Kidney (tissue), 14 donors: Measurements from ENCODE around the gene PYCR2. TPM values are rescaled to one million over a fixed set of nuclear protein-coding genes. Genes with fewer than 3 reads are reported as not detected.
"Not testable (repeated sequence)": the region's sequence is repeated elsewhere in the genome, so short reads cannot be mapped to it uniquely, and the experiment has no call there.

Experiments used
- DNase-seq, 5 donors: peaks; one replicate each; pipeline ENCODE4 v3.0.0-alpha.2; 2013 to 2020
- FAIRE-seq: peaks from 2 replicates; lab custom pipeline; 2012; peaks lifted over from hg19 to GRCh38; lab: Jason Lieb, UNC
- H3K27ac ChIP-seq, 2 donors: one replicate each; pipeline ENCODE4 v1.7.0; 2013; ENCODE audit warnings: low read depth in 2 of 2, low read length in 2 of 2, inconsistent platforms in 1 of 2
- H3K27me3 ChIP-seq: one replicate; pipeline ENCODE4 v1.7.1; 2013; ENCODE audit warnings: low read length, inconsistent platforms; ENCODE audit not compliant: control insufficient read depth, insufficient read depth
- H3K36me3 ChIP-seq, 3 donors: one replicate each; pipeline versions ENCODE4 v1.7.0 to v1.7.1; 2013; ENCODE audit warnings: low read length in 3 of 3, control low read depth in 1 of 3, inconsistent platforms in 1 of 3; ENCODE audit not compliant: insufficient read depth in 3 of 3, control insufficient read depth in 2 of 3
- H3K4me1 ChIP-seq, 3 donors: one replicate each; pipeline versions ENCODE4 v1.7.0 to v1.7.1; 2013; ENCODE audit warnings: low read length in 3 of 3, inconsistent platforms in 1 of 3, low read depth in 1 of 3; ENCODE audit not compliant: control insufficient read depth in 2 of 3, insufficient read depth in 2 of 3
- H3K4me3 ChIP-seq, 3 donors: one replicate each; pipeline versions ENCODE4 v1.7.0 to v1.8.1; 2013; ENCODE audit warnings: low read length in 3 of 3, control low read depth in 1 of 3, inconsistent platforms in 1 of 3
- H3K9ac ChIP-seq, 3 donors: one replicate each; pipeline versions ENCODE4 v1.7.0 to v1.7.1; 2013; ENCODE audit warnings: low read length in 3 of 3, control low read depth in 1 of 3, inconsistent platforms in 1 of 3
- H3K9me3 ChIP-seq, 3 donors: one replicate each; pipeline versions ENCODE4 v1.7.0 to v1.7.1; 2013; ENCODE audit warnings: low read length in 3 of 3, control low read depth in 1 of 3, inconsistent platforms in 1 of 3; ENCODE audit not compliant: control insufficient read depth in 2 of 3, insufficient read depth in 1 of 3
- CTCF ChIP-seq: IDR thresholded peaks from 3 replicates; pipeline ENCODE4 v1.5.1; 2012; ENCODE audit warnings: mild to moderate bottlenecking, moderate library complexity, borderline replicate concordance; ENCODE audit not compliant: insufficient read depth; ENCODE audit errors: extremely low read depth
- intact Hi-C: fragments of 100-400 bp; cut with DNase I; formaldehyde crosslinking; loops from one replicate; pipeline ENCODE4 v1.11.1; 2022
- polyA plus RNA-seq: library from polyadenylated mRNA; stranded (reverse); fragments of 350-450 nt; fragmentation: Illumina TruSeq; extraction: RNeasy Lipid Tissue Mini Kit (QIAGEN cat#74804); gene quantifications from one replicate; pipeline ENCODE4 v1.2.3, GENCODE V29; 2014; ENCODE audit warnings: low read depth, low replicate concordance; ENCODE audit not compliant: insufficient read depth
- total RNA-seq: library from RNA; stranded (reverse); fragmentation: NEBNext Ultra II Directional; extraction: Animal tissue kit (Norgen Biotek cat#: 25700); gene quantifications from one replicate; pipeline ENCODE4 v1.2.1, GENCODE V29; 2021
- donor health status: control.
- donor health status: control.
- donor health status: control.
- donor health status: control.
- donor health status: control.
- donor health status: DM: yes; HTN: yes; CAD: no.
- donor health status: Normal renal cell carcinoma (clear cell type).

The PYCR2 gene
- total and polyA plus RNA-seq, 2 donors from 2014 or later = 72.4 to 79.3 TPM

- no peaks in the 10 kb centered on the region for H3K4me1 ChIP-seq
- no peak overlapping the region for H3K9ac ChIP-seq
- no peak for DNase-seq
- no peaks in the 10 kb centered on the region for H3K9me3 ChIP-seq
- intact Hi-C loops = no loop called here
- H3K27ac ChIP-seq = no peak overlapping the region
- H3K4me3 ChIP-seq = no peak overlapping the region
- no peak for TF ChIP-seq CTCF
- H3K36me3 ChIP-seq = no peaks in the 10 kb centered on the region
- no peak for FAIRE-seq
- H3K27me3 ChIP-seq = no peaks in the 10 kb centered on the region
Measured at GRCh38 chr1:225931270-225932136, 7.5 kb upstream of the PYCR2 start.

- Histone ChIP-seq H3K9me3 (no peaks in the 10 kb centered on the region), H3K27ac (no peak overlapping the region), H3K4me1 (no peaks in the 10 kb centered on the region), H3K36me3 (no peaks in the 10 kb centered on the region), H3K27me3 (no peaks in the 10 kb centered on the region), H3K4me3 (no peak overlapping the region), H3K9ac (no peak overlapping the region)
- DNase-seq (no peak), FAIRE-seq (no peak)
- intact Hi-C loops = no loop called here
- TF ChIP-seq CTCF = no peak
Measured at GRCh38 chr1:225930566-225930965, 6.5 kb upstream of the PYCR2 start.

- H3K4me1 ChIP-seq, H3K36me3 ChIP-seq, H3K27me3 ChIP-seq, H3K27ac ChIP-seq, H3K9me3 ChIP-seq, intact Hi-C loops, FAIRE-seq, H3K4me3 ChIP-seq, H3K9ac ChIP-seq, DNase-seq: not testable (repeated sequence)
Measured at GRCh38 chr1:225929462-225929861, 5.4 kb upstream of the PYCR2 start.
